GM21515 (cell line): ENCODE measurements around the gene HECW1.

ENCODE experiments used
- ATAC-seq: cut with Tn5 transposase; IDR thresholded peaks from one replicate; pipeline ENCODE4 v1.9.1; 2021; ENCODE audit not compliant: unreplicated experiment

Gene HECW1

GRCh38 chr7:43528576-43529354 lies 416.3 kb downstream of the HECW1 start:
- no peak for ATAC-seq

GRCh38 chr7:43530553-43531410 lies 418.3 kb downstream of the HECW1 start:
- ATAC-seq, result no peak

DNA sequence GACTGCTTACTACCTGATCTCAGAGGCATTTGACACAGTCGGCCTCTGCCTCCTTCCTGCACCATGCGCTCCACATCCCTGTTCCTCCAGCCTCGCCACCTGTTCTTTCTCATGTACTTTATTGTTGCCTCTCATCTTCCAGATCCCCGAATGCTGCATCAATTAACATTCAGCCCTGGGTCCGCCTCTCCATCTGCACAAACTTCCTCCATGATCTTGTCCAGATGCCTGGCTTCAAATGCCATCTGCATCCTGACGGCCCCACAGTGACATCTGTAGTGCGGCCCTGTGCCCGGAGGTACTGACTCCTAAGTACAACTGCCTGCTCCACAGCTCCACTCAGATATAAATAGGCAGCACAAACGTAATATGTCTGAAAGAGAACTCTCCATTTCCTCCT lies 419.3 kb downstream of the HECW1 start:
- ATAC-seq, result no peak

GRCh38 chr7:43533801-43534479 lies 421.5 kb downstream of the HECW1 start:
- no peak for ATAC-seq

- ATAC-seq, result no peak
Observed at GRCh38 chr7:43535031-43535451, 422.6 kb downstream of the HECW1 start.

DNA sequence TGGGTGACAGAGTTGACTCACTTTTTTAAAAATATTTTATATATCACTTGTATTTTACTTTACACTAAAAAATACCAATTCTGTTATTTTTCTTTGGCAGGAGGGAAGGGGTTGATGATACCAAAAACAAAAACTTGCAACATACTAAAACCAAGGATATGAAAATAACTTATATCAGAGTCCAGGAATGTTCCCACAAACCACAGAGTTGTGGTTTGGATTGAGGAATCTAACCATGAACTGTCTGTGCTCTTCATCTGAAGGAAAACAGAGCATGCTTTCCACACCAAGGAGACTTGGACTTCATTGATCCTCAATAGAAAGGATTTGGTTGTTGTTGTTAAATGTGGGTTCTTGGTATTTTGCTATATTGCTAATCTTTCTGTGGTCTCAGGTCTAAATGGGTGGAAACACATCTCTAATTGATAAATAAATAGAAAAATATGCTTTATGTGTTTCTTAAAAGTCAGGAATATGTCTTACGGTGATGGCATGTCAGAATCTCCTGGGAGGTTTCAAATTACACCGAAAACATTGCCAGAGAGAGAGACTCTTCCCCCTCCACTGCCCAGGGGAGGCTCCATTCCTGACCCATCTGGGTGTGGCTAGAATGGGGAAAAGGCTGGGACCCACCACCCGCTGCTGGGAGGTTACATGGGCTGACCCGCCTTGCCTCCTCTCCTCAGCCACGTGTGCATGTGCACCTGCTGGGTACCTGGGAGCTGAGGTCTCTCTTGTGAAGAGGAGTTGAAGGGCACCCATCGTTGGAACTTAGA lies 423.6 kb downstream of the HECW1 start:
- no peak for ATAC-seq

DNA sequence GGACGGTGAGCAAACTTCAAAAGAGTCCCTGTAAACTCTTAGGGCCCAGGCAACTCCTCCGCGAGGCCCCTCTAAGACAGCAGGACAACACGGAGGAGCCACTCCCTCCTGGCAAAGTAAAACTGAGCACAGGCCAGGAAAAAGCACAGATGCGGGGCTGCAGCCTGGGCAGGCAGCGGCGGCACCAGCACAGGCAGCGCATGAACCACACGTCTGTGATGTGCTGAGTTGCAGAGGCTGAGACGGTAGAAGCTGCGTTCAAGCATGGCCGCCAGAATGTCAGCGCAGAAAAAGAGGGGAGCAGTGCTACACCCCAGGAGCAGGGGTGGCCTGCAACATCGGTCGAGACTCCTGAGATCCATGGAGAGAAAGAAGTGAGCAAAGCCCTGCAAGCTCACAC lies 424.3 kb downstream of the HECW1 start:
- no peak for ATAC-seq

- no peak for ATAC-seq
Observed at GRCh38 chr7:43537765-43538403, 425.4 kb downstream of the HECW1 start.

GRCh38 chr7:43538404-43538771 lies 425.9 kb downstream of the HECW1 start:
- ATAC-seq, result no peak

DNA sequence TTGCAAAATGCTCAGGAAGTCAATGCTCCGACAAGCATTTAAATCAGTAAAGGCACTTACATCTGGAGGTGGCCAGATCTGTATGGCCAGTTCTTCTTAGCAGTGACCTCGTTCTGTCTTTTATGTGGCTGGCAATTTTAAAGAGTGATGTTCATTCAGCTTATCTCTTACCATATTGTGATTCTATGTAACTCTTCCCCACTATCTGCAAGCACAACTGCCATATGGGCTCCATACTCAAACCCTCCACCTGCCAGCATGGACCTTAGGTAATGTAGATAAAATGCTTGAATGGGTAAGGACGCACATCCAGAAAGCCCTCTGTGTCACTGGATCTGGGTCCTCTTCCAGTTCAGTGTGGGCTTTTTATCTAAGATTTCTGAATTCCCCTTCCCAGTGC lies 428.0 kb downstream of the HECW1 start:
- ATAC-seq, result no peak

- no peak for ATAC-seq
Observed at GRCh38 chr7:43542716-43543115, 430.3 kb downstream of the HECW1 start.

- ATAC-seq, result no peak
Observed at GRCh38 chr7:43546231-43546630, 433.8 kb downstream of the HECW1 start.

- ATAC-seq, result no peak
Observed at GRCh38 chr7:43550427-43550826, 438.0 kb downstream of the HECW1 start.

DNA sequence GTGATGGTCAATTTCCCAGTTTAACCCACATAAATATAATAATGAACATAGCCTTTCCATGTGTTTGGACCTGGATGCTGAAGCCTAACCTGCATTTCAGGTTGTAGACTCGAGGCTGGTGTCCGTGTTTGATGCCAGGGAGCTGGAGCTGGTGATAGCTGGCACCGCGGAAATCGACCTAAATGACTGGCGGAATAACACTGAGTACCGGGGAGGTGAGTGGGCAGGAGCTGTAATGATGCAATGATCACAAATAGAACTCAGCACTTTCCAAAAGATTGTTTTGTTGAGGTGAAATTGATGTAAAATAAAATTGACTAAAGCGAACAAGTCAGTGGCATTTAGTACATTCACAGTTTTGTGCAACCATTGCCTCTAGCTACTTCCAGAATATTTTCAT lies 439.7 kb downstream of the HECW1 start:
- ATAC-seq, result no peak

GRCh38 chr7:43553999-43554398 lies 441.6 kb downstream of the HECW1 start:
- no peak for ATAC-seq

GRCh38 chr7:43554423-43554822 lies 442.0 kb downstream of the HECW1 start:
- ATAC-seq, result no peak

- no peak for ATAC-seq
Observed at GRCh38 chr7:43557831-43558495, 445.5 kb downstream of the HECW1 start.

GRCh38 chr7:43559171-43559945 lies 446.9 kb downstream of the HECW1 start:
- no peak for ATAC-seq

GRCh38 chr7:43559946-43560335 lies 447.5 kb downstream of the HECW1 start:
- no peak for ATAC-seq
